Activated CD8-positive, alpha-beta T cell treated with anti-CD3 and anti-CD28 coated beads for 36 hours (primary cell): Measurements from ENCODE around the gene SPATA16. TPM values are rescaled to one million over a fixed set of nuclear protein-coding genes. Genes with fewer than 3 reads are reported as not detected.
"Not testable (repeated sequence)": the region's sequence is repeated elsewhere in the genome, so short reads cannot be mapped to it uniquely, and the experiment has no call there.

ENCODE experiments used
- ATAC-seq: fragments of 200-7000 bp; cut with Tn5 transposase; one replicate; pipeline ENCODE4 v1.10.0; 2021; ENCODE audit warnings: mild to moderate bottlenecking, moderate library complexity
- CTCF ChIA-PET: fragments of 350-600 bp; sonication (Branson Sonifier 250); formaldehyde crosslinking; loops from one replicate; lab custom pipeline; 2021; ENCODE audit warnings: antibody characterized with exemption; lab: Charles Lee
- POLR2A ChIA-PET: fragments of 350-600 bp; sonication (Branson Sonifier 250); formaldehyde crosslinking; loops from one replicate; lab custom pipeline; 2021; ENCODE audit warnings: antibody characterized with exemption; lab: Charles Lee
- DNase-seq: peaks from one replicate; pipeline ENCODE4 v3.0.0-alpha.2; 2020
- H3K27ac Mint-ChIP-seq: one replicate; pipeline ENCODE4 v1.8.0; 2021; ENCODE audit warnings: mild to moderate bottlenecking, mixed read lengths
- H3K27me3 Mint-ChIP-seq: one replicate; pipeline ENCODE4 v1.8.0; 2021; ENCODE audit warnings: mixed read lengths
- H3K36me3 Mint-ChIP-seq: one replicate; pipeline ENCODE4 v1.8.0; 2021; ENCODE audit warnings: low read depth, mixed read lengths
- H3K4me1 Mint-ChIP-seq: one replicate; pipeline ENCODE4 v1.8.0; 2021; ENCODE audit warnings: low read depth, mixed read lengths
- H3K4me3 Mint-ChIP-seq: one replicate; pipeline ENCODE4 v1.8.0; 2021; ENCODE audit warnings: mild to moderate bottlenecking, moderate library complexity, mixed read lengths
- H3K9me3 Mint-ChIP-seq: one replicate; pipeline ENCODE4 v1.8.0; 2021; ENCODE audit warnings: mixed read lengths
- CTCF ChIP-seq: fragments of 200-600 bp; IDR thresholded peaks from one replicate; pipeline ENCODE4 v1.8.0; 2022; ENCODE audit warnings: antibody characterized with exemption, mild to moderate bottlenecking
- intact Hi-C: fragments of 100-400 bp; cut with micrococcal nuclease; formaldehyde crosslinking; loops from one replicate; pipeline ENCODE4 v1.10.0; 2022
- total RNA-seq, 2 experiments: library from RNA; stranded (reverse); gene quantifications; one replicate each; pipeline ENCODE4 v1.2.3, GENCODE V29; 2021

Gene SPATA16
- total RNA-seq, 2 experiments from 2014 or later: not detected

DNA sequence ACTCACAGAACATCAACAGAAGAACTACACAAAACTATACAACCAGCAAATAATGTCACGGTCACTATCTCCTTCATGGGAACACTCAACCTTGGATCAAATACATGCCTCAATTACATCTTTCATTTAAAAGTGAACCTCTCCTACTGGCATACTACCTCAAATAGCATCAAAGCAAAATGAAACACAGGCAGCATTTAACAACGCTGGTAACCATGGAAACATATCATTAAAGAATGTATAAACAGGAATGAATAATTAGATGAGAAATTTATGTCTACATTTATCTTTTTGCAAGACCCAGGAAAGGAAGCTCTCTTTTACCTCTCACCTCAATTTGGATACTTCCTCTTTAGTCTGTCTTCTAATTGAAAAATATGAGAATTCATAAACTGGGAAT lies 172.4 kb downstream of the SPATA16 start:
- intact Hi-C loops: no loop called here
- no peak overlapping the region for H3K4me3 Mint-ChIP-seq
- ChIA-PET POLR2A (no interaction called here), CTCF (no interaction called here)
- no peak for ATAC-seq
- no peak for TF ChIP-seq CTCF
- no peaks in the 10 kb centered on the region for H3K9me3 Mint-ChIP-seq
- DNase-seq: no peak
- H3K27me3 Mint-ChIP-seq: no peaks in the 10 kb centered on the region
- H3K36me3 Mint-ChIP-seq: no peaks in the 10 kb centered on the region
- no peaks in the 10 kb centered on the region for H3K4me1 Mint-ChIP-seq
- H3K27ac Mint-ChIP-seq: no peak overlapping the region

DNA sequence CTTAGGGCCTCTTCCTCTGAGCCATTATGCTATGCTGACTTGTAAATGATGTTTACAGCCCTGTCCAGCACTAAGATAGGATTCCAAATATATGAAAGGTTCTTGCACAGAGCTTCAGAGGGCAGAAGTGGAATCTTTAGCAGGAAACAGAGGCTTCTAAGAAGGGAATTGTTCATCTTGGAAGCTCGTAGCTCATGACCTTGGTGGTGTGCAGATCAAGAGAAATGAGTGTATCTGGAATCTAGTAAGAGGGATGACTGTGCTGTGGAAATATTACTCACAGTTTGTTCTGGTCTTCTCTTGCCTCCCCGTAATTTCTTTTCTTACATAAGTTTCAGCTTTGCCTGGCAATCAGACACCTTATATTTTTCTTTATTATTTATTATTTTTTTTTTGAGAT lies 175.8 kb downstream of the SPATA16 start:
- intact Hi-C loops: no loop called here
- DNase-seq: no peak
- Mint-ChIP-seq H3K36me3 (no peaks in the 10 kb centered on the region), H3K27me3 (no peaks in the 10 kb centered on the region), H3K4me1 (no peaks in the 10 kb centered on the region), H3K9me3 (no peaks in the 10 kb centered on the region), H3K4me3 (no peak overlapping the region), H3K27ac (no peak overlapping the region)
- ChIA-PET CTCF (no interaction called here), POLR2A (no interaction called here)
- TF ChIP-seq CTCF: no peak
- ATAC-seq: no peak

- H3K27ac Mint-ChIP-seq, H3K9me3 Mint-ChIP-seq, intact Hi-C loops, DNase-seq, POLR2A ChIA-PET, CTCF ChIA-PET, H3K4me3 Mint-ChIP-seq, H3K36me3 Mint-ChIP-seq, H3K27me3 Mint-ChIP-seq, H3K4me1 Mint-ChIP-seq, ATAC-seq: not testable (repeated sequence)
Measured at GRCh38 chr3:172960626-172961182, 180.3 kb downstream of the SPATA16 start.

DNA sequence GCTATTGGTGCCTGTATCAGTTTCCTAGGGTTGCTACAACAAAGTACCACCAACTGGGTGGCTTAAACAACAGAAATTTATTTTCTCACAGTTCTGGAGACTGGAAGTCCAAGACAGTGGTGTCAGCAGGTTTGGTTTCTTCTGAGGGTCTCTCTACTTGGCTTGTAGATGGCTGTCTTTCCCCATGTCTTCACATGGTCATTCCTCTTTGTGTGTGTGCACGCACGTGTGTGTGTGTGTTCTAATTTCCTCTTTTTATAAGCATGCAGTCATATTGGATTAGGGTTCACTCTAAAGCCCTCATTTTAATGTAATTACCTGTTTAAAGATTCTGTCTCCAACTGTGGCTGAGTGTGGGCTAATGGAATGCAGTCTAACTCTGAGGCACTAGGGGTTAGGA lies 182.5 kb downstream of the SPATA16 start:
- ATAC-seq: no peak
- H3K27me3 Mint-ChIP-seq: no peaks in the 10 kb centered on the region
- no peak overlapping the region for H3K27ac Mint-ChIP-seq
- intact Hi-C loops: no loop called here
- DNase-seq: no peak
- ChIA-PET CTCF (no interaction called here), POLR2A (no interaction called here)
- no peaks in the 10 kb centered on the region for H3K4me1 Mint-ChIP-seq
- TF ChIP-seq CTCF: no peak
- H3K9me3 Mint-ChIP-seq: peaks cover 2% of the 10 kb centered on the region
- no peaks in the 10 kb centered on the region for H3K36me3 Mint-ChIP-seq
- H3K4me3 Mint-ChIP-seq: no peak overlapping the region

DNA sequence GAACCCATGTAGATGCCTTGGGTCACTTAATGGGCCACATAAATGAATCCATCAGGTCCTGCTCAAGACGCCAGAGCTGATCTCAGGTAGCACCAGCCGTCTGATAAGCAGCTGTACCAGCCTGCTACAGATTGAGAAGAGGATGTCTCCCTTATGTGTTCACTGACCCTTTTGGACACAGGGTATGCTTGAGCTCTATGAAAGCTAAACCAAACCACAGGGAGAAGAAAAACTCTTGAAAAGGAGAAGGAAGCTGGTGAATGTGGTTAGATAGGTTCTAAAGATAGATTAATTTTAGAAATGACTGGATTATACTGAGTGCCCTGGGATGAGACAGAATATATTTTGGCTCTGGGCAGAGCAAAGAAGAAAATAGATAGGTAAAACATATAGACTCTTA lies 187.5 kb downstream of the SPATA16 start:
- no peak for ATAC-seq
- intact Hi-C loops: no loop called here
- no peaks in the 10 kb centered on the region for H3K27me3 Mint-ChIP-seq
- TF ChIP-seq CTCF: no peak
- CTCF ChIA-PET: no interaction called here
- H3K4me3 Mint-ChIP-seq: no peak overlapping the region
- no peak overlapping the region for H3K27ac Mint-ChIP-seq
- no peak for DNase-seq
- no peaks in the 10 kb centered on the region for H3K4me1 Mint-ChIP-seq
- no peaks in the 10 kb centered on the region for H3K36me3 Mint-ChIP-seq
- peaks cover 2% of the 10 kb centered on the region for H3K9me3 Mint-ChIP-seq
- POLR2A ChIA-PET: no interaction called here

- ChIA-PET POLR2A (no interaction called here), CTCF (no interaction called here)
- DNase-seq (no peak), ATAC-seq (no peak)
- H3K36me3 Mint-ChIP-seq: no peaks in the 10 kb centered on the region
- no peaks in the 10 kb centered on the region for H3K27me3 Mint-ChIP-seq
- H3K9me3 Mint-ChIP-seq: peaks cover 2% of the 10 kb centered on the region
- no peak overlapping the region for H3K4me3 Mint-ChIP-seq
- no peak overlapping the region for H3K27ac Mint-ChIP-seq
- H3K4me1 Mint-ChIP-seq: no peaks in the 10 kb centered on the region
- intact Hi-C loops: no loop called here
- no peak for TF ChIP-seq CTCF
Measured at GRCh38 chr3:172951511-172951910, 189.5 kb downstream of the SPATA16 start.
